ENCODE measurements around the gene JPT2. TPM values are rescaled to one million over a fixed set of nuclear protein-coding genes. Genes with fewer than 3 reads are reported as not detected.
"Not testable (repeated sequence)": the region's sequence is repeated elsewhere in the genome, so short reads cannot be mapped to it uniquely, and the experiment has no call there.

Gene JPT2
- total RNA-seq, 1 experiment from 2014 or later = 96.1 TPM

- peak; percentile 43 for DNase-seq (ENCODE audit: low spot score)
Measured at GRCh38 chr16:1707193-1707790, 29.2 kb downstream of the JPT2 start.

GRCh38 chr16:1708083-1708767 is 30.1 kb downstream of the JPT2 start:
- DNase-seq (ENCODE audit: low spot score) = no peak

GRCh38 chr16:1708768-1709180 is 30.7 kb downstream of the JPT2 start:
- no peak for DNase-seq (ENCODE audit: low spot score)

- DNase-seq (ENCODE audit: low spot score) = no peak
Measured at GRCh38 chr16:1709356-1709755, 31.3 kb downstream of the JPT2 start.

GRCh38 chr16:1710811-1711507 is 32.9 kb downstream of the JPT2 start:
- no peak for DNase-seq (ENCODE audit: low spot score)

GRCh38 chr16:1712791-1713261 is 34.7 kb downstream of the JPT2 start:
- no peak for DNase-seq (ENCODE audit: low spot score)

GRCh38 chr16:1713331-1713730 is 35.3 kb downstream of the JPT2 start:
- no peak for DNase-seq (ENCODE audit: low spot score)

GRCh38 chr16:1713933-1714332 is 35.9 kb downstream of the JPT2 start:
- DNase-seq (ENCODE audit: low spot score) = no peak

- DNase-seq (ENCODE audit: low spot score) = no peak
Measured at GRCh38 chr16:1715220-1715619, 37.1 kb downstream of the JPT2 start.

- DNase-seq (ENCODE audit: low spot score) = not testable (repeated sequence)
Measured at GRCh38 chr16:1718236-1718635, 40.2 kb downstream of the JPT2 start.

GRCh38 chr16:1719559-1720229 is 41.6 kb downstream of the JPT2 start:
- DNase-seq (ENCODE audit: low spot score) = peak; percentile 50

GRCh38 chr16:1721372-1721771 is 43.3 kb downstream of the JPT2 start:
- DNase-seq (ENCODE audit: low spot score) = no peak

- peak; percentile 75 for DNase-seq (ENCODE audit: low spot score)
Measured at GRCh38 chr16:1723450-1724147, 45.5 kb downstream of the JPT2 start.

- no peak for DNase-seq (ENCODE audit: low spot score)
Measured at GRCh38 chr16:1724491-1724890, 46.4 kb downstream of the JPT2 start.

- DNase-seq (ENCODE audit: low spot score) = no peak
Measured at GRCh38 chr16:1726661-1727502, 48.8 kb downstream of the JPT2 start.

GRCh38 chr16:1727651-1728624 is 49.9 kb downstream of the JPT2 start:
- no peak for DNase-seq (ENCODE audit: low spot score)

- no peak for DNase-seq (ENCODE audit: low spot score)
Measured at GRCh38 chr16:1729026-1729425, 50.9 kb downstream of the JPT2 start.

GRCh38 chr16:1729445-1729844 is 51.4 kb downstream of the JPT2 start:
- DNase-seq (ENCODE audit: low spot score) = no peak

- DNase-seq (ENCODE audit: low spot score) = no peak
Measured at GRCh38 chr16:1731073-1731472, 53.0 kb downstream of the JPT2 start.
